Breast epithelium (tissue), 3 donors: ENCODE measurements around the gene FAM170B.

Experiments
- CTCF ChIP-seq, 3 donors: fragments of 450-650 bp; IDR thresholded peaks; one replicate each; pipeline ENCODE4 v1.5.1; 2016 to 2017; ENCODE audit warnings: antibody characterized with exemption in 3 of 3, mild to moderate bottlenecking in 3 of 3, moderate library complexity in 3 of 3
- POLR2A ChIP-seq: fragments of 450-650 bp; IDR thresholded peaks from one replicate; pipeline ENCODE4 v1.6.1; 2016; ENCODE audit warnings: antibody characterized with exemption, mild to moderate bottlenecking, moderate library complexity

GRCh38 chr10:49172777-49173132 lies 38.9 kb upstream of the FAM170B start:
- TF ChIP-seq POLR2A (no peak), CTCF (IDR thresholded peaks at IDR 0.05) (no peak)
